ENCODE measurements around the gene ZFYVE1.
A peak's percentile ranks its signal among the peaks of the same experiment; 100 is the strongest.

Gene ZFYVE1

GRCh38 chr14:73026845-73027542, at the start of gene ZFYVE1:
Gene ZFYVE1 (minus strand): TSS chr14:73027106. CDS start chr14:73024508, 2,598 bp downstream.
- TF ChIP-seq, protein P1, sequence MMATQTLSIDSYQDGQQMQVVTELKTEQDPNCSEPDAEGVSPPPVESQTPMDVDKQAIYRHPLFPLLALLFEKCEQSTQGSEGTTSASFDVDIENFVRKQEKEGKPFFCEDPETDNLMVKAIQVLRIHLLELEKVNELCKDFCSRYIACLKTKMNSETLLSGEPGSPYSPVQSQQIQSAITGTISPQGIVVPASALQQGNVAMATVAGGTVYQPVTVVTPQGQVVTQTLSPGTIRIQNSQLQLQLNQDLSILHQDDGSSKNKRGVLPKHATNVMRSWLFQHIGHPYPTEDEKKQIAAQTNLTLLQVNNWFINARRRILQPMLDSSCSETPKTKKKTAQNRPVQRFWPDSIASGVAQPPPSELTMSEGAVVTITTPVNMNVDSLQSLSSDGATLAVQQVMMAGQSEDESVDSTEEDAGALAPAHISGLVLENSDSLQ (IDR thresholded peaks at IDR 0.05) = peak; percentile 24; the same call in 1 of the 2 replicates
- TF ChIP-seq NFRKB (IDR thresholded peaks at IDR 0.05) (no peak), CTBP1 (IDR thresholded peaks at IDR 0.05; ENCODE audit: borderline replicate concordance) (peak; percentile 31; the same call in 1 of the 2 replicates), BHLHE40 (IDR thresholded peaks at IDR 0.05; ENCODE audit: borderline replicate concordance) (no peak), HDGF (IDR thresholded peaks at IDR 0.05; ENCODE audit: borderline replicate concordance) (0 out of 2 replicates have a peak, but pooled peaks have one; percentile 66), FOXA1 (IDR thresholded peaks at IDR 0.05) (no peak), SP1 (IDR thresholded peaks at IDR 0.05) (no peak), ARNT (IDR thresholded peaks at IDR 0.05) (no peak), L3MBTL2 (conservative IDR thresholded peaks at IDR 0.05) (peak; percentile 61), TARDBP (IDR thresholded peaks at IDR 0.05) (no peak), LEF1 (IDR thresholded peaks at IDR 0.05; ENCODE audit: borderline replicate concordance) (no peak), ZNF384 (IDR thresholded peaks at IDR 0.05) (no peak), FOXK2 (IDR thresholded peaks at IDR 0.05) (peak; percentile 57; the same call in 1 of the 2 replicates), SUZ12 (IDR thresholded peaks at IDR 0.05) (peak; percentile 82), FOXM1 (IDR thresholded peaks at IDR 0.05; ENCODE audit: borderline replicate concordance) (no peak), ELF4 (IDR thresholded peaks at IDR 0.05) (peak; percentile 71; the same call in 1 of the 2 replicates)
- ChIA-PET CTCF (no interaction called here), POLR2A (interaction anchor here (0.7 to 1.9 kb wide), 10 partner anchors 14 to 431 kb away, joined by 3 to 19 read pairs (median 5); partner anchors contain the start of genes NUMB and RBM25)
- peak; percentile 93 for DNase-seq (ENCODE audit: extremely low spot score)

DNA sequence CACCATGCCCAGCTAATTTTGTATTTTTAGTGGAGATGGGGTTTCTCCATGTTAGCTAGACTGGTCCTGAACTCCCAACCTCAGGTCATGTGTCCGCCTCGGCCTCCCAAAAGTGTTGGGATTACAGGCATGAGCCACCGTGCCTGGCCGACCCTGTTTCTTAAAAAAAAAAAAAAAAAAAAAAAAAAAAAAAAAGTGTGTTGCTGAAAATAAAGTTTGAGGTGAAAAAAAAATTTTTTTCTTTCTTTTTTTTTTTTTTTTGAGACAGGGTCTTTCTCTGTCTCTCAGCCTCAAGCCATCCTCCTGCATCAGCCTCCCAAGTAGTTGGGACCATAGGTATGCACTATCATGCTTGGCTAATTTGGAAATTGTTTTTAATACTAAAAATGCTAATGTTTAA, 42.7 kb upstream of the ZFYVE1 start:
- POLR2A ChIA-PET = interaction anchor here (2.3 kb wide), 1 partner anchor 11 kb away, joined by 17 read pairs; the partner anchor contains the start of gene RBM25
- CTCF ChIA-PET = no interaction called here
- no peak for DNase-seq (ENCODE audit: extremely low spot score)

GRCh38 chr14:73058922-73059673, 32.2 kb upstream of the ZFYVE1 start:
- CTCF ChIA-PET = interaction anchor here (0.6 kb wide), 1 partner anchor 25 kb away, joined by 3 read pairs; no protein-coding TSS in a partner anchor
- DNase-seq (ENCODE audit: extremely low spot score) = peak; percentile 40
- TF ChIP-seq L3MBTL2 (conservative IDR thresholded peaks at IDR 0.05) = no peak
- no peak for TF ChIP-seq ARNT (IDR thresholded peaks at IDR 0.05)
- TF ChIP-seq FOXA1 (IDR thresholded peaks at IDR 0.05) = no peak
- TF ChIP-seq, protein P1 (IDR thresholded peaks at IDR 0.05) = no peak
- TF ChIP-seq ELF4 (IDR thresholded peaks at IDR 0.05) = no peak
- TF ChIP-seq ZNF384 (IDR thresholded peaks at IDR 0.05) = no peak
- no peak for TF ChIP-seq BHLHE40 (IDR thresholded peaks at IDR 0.05; ENCODE audit: borderline replicate concordance)
- POLR2A ChIA-PET = interaction anchor here (0.6 to 2.4 kb wide), 26 partner anchors 10 to 403 kb away, joined by 3 to 33 read pairs (median 6); partner anchors contain the start of genes DCAF4, NUMB, PSEN1 and ZFYVE1

More for the DNA sequence above, 42.7 kb upstream of the ZFYVE1 start:
- no peak for TF ChIP-seq HDGF (IDR thresholded peaks at IDR 0.05; ENCODE audit: borderline replicate concordance)
- peak; percentile 79 for TF ChIP-seq ZNF384 (IDR thresholded peaks at IDR 0.05)

GRCh38 chr14:73058224-73058921, 31.5 kb upstream of the ZFYVE1 start, which contains the start of gene RBM25:
Gene RBM25 (plus strand): TSS chr14:73058534. CDS start chr14:73071642, 13,108 bp downstream.
- TF ChIP-seq, protein P1 (IDR thresholded peaks at IDR 0.05) = peak; percentile 87
- peak; percentile 92 for TF ChIP-seq NFRKB (IDR thresholded peaks at IDR 0.05)
- TF ChIP-seq LEF1 (IDR thresholded peaks at IDR 0.05; ENCODE audit: borderline replicate concordance) = no peak
- TF ChIP-seq ARNT (IDR thresholded peaks at IDR 0.05) = 0 out of 2 replicates have a peak, but pooled peaks have one; percentile 12
- TF ChIP-seq FOXM1 (IDR thresholded peaks at IDR 0.05; ENCODE audit: borderline replicate concordance) = no peak
- peak; percentile 81 for TF ChIP-seq ELF4 (IDR thresholded peaks at IDR 0.05)
- peak; percentile 79 for TF ChIP-seq L3MBTL2 (conservative IDR thresholded peaks at IDR 0.05)
- DNase-seq (ENCODE audit: extremely low spot score) = peak; percentile 94
- ChIA-PET POLR2A (interaction anchor here (0.6 to 2.4 kb wide), 33 partner anchors 9 to 404 kb away, joined by 3 to 33 read pairs (median 4); partner anchors contain the start of genes DCAF4, NUMB, PSEN1 and ZFYVE1), CTCF (interaction anchor here (0.6 kb wide), 1 partner anchor 153 kb away, joined by 3 read pairs; no protein-coding TSS in a partner anchor)

DNA sequence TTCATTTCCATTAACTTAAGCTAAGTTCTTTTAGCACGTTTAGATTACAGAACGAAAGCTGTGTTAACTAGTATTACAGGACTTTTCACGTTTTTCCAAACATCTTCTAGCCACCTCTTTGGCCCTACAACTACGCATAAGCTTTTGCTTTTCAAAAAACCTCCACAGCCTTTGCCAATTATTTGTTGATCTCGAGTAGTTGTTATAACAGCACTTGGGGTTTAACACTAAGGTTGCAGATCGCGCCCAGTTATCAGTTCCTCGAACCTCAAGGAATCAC, 31.0 kb upstream of the ZFYVE1 start:
- TF ChIP-seq ARNT (IDR thresholded peaks at IDR 0.05) = no peak
- TF ChIP-seq ZNF384 (IDR thresholded peaks at IDR 0.05) = no peak
- TF ChIP-seq LEF1 (IDR thresholded peaks at IDR 0.05; ENCODE audit: borderline replicate concordance) = no peak
- POLR2A ChIA-PET = interaction anchor here (0.6 to 2.4 kb wide), 28 partner anchors 9 to 404 kb away, joined by 3 to 33 read pairs (median 5); partner anchors contain the start of genes DCAF4, NUMB, PSEN1 and ZFYVE1
- DNase-seq (ENCODE audit: extremely low spot score) = no peak
- CTCF ChIA-PET = interaction anchor here (0.6 kb wide), 1 partner anchor 153 kb away, joined by 3 read pairs; no protein-coding TSS in a partner anchor

Measured in HEK293T (cell line).